IMR-90 (cell line): Measurements from ENCODE around the gene NAA50.

Experiments used
- BHLHE40 ChIP-seq: fragments of 150-350 bp; IDR thresholded peaks from 2 replicates; pipeline ENCODE4 v1.6.1; 2016; ENCODE audit warnings: mild to moderate bottlenecking, low read depth, low read length
- MXI1 ChIP-seq: IDR thresholded peaks from 2 replicates; pipeline ENCODE4 v1.6.1; 2012; ENCODE audit warnings: low read depth, mild to moderate bottlenecking, low read length, moderate library complexity, borderline replicate concordance
- POLR2A ChIP-seq: IDR thresholded peaks from 2 replicates; pipeline ENCODE4 v1.6.1; 2012; ENCODE audit warnings: mild to moderate bottlenecking, low read depth, low read length
- RFX5 ChIP-seq: IDR thresholded peaks from 2 replicates; pipeline ENCODE4 v1.8.0; 2012; ENCODE audit warnings: low read depth, mild to moderate bottlenecking, low read length, moderate library complexity
- TF ChIP-seq, protein P1 (sequence below): conservative IDR thresholded peaks from 2 replicates; pipeline ENCODE4 v1.5.1; 2012; ENCODE audit warnings: mild to moderate bottlenecking, low read depth, low read length, improper control_type of control experiment
- TF ChIP-seq, protein P2 (sequence below): fragments of 150-350 bp; IDR thresholded peaks from 2 replicates; pipeline ENCODE4 v1.6.1; 2017; ENCODE audit warnings: mild to moderate bottlenecking, antibody characterized with exemption, low read length, low read depth

DNA sequence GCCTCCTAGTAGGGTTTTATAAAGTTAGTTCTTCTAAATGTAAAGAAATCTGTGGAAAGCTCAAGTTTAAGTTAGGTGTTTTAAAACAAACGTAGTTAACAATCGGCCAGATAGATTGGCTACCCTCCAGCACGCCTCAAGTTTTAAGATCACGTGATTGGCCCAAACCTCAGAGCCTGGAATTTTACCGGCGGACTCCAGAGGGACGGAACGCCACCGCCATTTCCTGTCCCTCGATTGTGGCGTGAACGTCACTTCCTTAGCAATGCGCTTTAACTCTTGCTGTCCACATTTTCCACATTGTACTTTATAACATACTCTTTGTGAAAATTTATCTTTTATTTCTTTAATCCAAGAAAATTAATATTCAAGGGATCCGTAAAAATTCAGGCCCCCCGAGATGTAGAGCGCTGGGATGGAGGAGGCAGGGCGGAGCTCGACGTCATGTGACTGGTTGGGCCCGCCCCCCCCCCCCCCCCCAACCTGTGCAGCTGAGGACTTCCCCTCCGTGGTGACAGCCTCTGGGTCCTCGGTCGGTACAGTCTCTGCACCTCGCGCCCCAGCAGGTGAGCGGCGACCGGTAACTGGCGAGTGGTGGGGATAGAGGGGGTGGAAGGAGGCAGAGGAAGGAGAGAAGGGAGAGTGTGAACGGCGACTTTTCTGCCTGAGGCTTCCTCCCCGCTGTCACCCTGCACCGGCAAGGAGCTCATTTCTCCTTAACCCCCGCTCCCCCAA, 666 bp upstream of the NAA50 start, which contains the start of gene ATP6V1A:
- TF ChIP-seq RFX5 (no peak), POLR2A (no peak; the same call in 1 of the 2 replicates), MXI1 (peak; percentile 26; the same call in 1 of the 2 replicates), BHLHE40 (peak; percentile 74)
- TF ChIP-seq, protein P1, sequence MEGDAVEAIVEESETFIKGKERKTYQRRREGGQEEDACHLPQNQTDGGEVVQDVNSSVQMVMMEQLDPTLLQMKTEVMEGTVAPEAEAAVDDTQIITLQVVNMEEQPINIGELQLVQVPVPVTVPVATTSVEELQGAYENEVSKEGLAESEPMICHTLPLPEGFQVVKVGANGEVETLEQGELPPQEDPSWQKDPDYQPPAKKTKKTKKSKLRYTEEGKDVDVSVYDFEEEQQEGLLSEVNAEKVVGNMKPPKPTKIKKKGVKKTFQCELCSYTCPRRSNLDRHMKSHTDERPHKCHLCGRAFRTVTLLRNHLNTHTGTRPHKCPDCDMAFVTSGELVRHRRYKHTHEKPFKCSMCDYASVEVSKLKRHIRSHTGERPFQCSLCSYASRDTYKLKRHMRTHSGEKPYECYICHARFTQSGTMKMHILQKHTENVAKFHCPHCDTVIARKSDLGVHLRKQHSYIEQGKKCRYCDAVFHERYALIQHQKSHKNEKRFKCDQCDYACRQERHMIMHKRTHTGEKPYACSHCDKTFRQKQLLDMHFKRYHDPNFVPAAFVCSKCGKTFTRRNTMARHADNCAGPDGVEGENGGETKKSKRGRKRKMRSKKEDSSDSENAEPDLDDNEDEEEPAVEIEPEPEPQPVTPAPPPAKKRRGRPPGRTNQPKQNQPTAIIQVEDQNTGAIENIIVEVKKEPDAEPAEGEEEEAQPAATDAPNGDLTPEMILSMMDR = no peak
- TF ChIP-seq, protein P2, sequence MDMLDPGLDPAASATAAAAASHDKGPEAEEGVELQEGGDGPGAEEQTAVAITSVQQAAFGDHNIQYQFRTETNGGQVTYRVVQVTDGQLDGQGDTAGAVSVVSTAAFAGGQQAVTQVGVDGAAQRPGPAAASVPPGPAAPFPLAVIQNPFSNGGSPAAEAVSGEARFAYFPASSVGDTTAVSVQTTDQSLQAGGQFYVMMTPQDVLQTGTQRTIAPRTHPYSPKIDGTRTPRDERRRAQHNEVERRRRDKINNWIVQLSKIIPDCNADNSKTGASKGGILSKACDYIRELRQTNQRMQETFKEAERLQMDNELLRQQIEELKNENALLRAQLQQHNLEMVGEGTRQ = peak; percentile 92
